GM12874 (cell line): ENCODE data around the gene CYB5D1.

Experiments used
- CTCF ChIP-seq: IDR thresholded peaks from 2 replicates; pipeline ENCODE4 v1.5.1; 2011; ENCODE audit warnings: low read depth, mild to moderate bottlenecking, control low read depth, low read length, moderate library complexity; ENCODE audit not compliant: insufficient read depth

Gene CYB5D1

GRCh38 chr17:7859028-7859427, 1.2 kb downstream of the CYB5D1 start:
- TF ChIP-seq CTCF, result no peak

GRCh38 chr17:7862692-7863437, 5.1 kb downstream of the CYB5D1 start:
- peak; percentile 60 for TF ChIP-seq CTCF

- no peak for TF ChIP-seq CTCF
Measured at GRCh38 chr17:7864995-7865650, 7.3 kb downstream of the CYB5D1 start.

- no peak for TF ChIP-seq CTCF
Measured at GRCh38 chr17:7867881-7868329, 10.1 kb downstream of the CYB5D1 start.

GRCh38 chr17:7873051-7873450, 15.2 kb downstream of the CYB5D1 start:
- TF ChIP-seq CTCF, result no peak

GRCh38 chr17:7875804-7876370, 18.1 kb downstream of the CYB5D1 start:
- TF ChIP-seq CTCF, result no peak

GRCh38 chr17:7878234-7878633, 20.4 kb downstream of the CYB5D1 start:
- no peak for TF ChIP-seq CTCF
